Testis (tissue), 2 donors: ENCODE data around the gene PSG7.
"Not testable (repeated sequence)": the region's sequence is repeated elsewhere in the genome, so short reads cannot be mapped to it uniquely, and the experiment has no call there.

Experiments used
- POLR2A ChIP-seq: fragments of 450-650 bp; IDR thresholded peaks from one replicate; pipeline ENCODE4 v1.6.1; 2017; ENCODE audit warnings: antibody characterized with exemption, mild to moderate bottlenecking, moderate library complexity
- TF ChIP-seq, protein P1 (sequence below), 3 experiments: fragments of 450-650 bp in 2 of 3; fragments of 200-600 bp in 1 of 3; sonication (generic) in 1 of 3; IDR thresholded peaks; one replicate each; pipeline ENCODE4 v1.5.1; 2016 to 2019; ENCODE audit warnings: antibody characterized with exemption in 3 of 3, mild to moderate bottlenecking in 2 of 3, moderate library complexity in 1 of 3

DNA sequence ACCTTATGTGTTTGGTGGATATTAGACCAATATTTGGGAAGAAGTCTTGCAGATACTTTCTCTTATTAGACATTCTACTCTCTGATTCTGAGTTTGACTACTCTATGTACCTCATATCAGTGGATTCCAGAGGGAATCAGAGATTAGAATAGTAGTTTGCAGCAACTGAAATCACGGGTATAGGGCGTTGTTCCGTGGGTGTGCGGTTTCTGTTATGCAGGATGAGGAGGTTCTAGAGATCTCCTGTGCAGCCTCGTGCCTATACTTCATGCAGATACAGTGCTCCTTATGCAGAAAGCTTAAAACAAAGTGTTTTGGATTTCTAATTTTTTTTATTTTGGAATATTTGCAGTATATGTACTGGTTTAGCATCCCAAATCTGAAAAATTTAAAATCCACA lies 25.3 kb downstream of the PSG7 start:
- TF ChIP-seq, protein P1, sequence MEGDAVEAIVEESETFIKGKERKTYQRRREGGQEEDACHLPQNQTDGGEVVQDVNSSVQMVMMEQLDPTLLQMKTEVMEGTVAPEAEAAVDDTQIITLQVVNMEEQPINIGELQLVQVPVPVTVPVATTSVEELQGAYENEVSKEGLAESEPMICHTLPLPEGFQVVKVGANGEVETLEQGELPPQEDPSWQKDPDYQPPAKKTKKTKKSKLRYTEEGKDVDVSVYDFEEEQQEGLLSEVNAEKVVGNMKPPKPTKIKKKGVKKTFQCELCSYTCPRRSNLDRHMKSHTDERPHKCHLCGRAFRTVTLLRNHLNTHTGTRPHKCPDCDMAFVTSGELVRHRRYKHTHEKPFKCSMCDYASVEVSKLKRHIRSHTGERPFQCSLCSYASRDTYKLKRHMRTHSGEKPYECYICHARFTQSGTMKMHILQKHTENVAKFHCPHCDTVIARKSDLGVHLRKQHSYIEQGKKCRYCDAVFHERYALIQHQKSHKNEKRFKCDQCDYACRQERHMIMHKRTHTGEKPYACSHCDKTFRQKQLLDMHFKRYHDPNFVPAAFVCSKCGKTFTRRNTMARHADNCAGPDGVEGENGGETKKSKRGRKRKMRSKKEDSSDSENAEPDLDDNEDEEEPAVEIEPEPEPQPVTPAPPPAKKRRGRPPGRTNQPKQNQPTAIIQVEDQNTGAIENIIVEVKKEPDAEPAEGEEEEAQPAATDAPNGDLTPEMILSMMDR (IDR thresholded peaks at IDR 0.05): not testable (repeated sequence)
- not testable (repeated sequence) for TF ChIP-seq POLR2A
